Breast epithelium (tissue), 3 donors: ENCODE measurements around the gene FCGR3A.

Experiments used
- CTCF ChIP-seq, 3 donors: fragments of 450-650 bp; IDR thresholded peaks; one replicate each; pipeline ENCODE4 v1.5.1; 2016 to 2017; ENCODE audit warnings: antibody characterized with exemption in 3 of 3, mild to moderate bottlenecking in 3 of 3, moderate library complexity in 3 of 3
- POLR2A ChIP-seq: fragments of 450-650 bp; IDR thresholded peaks from one replicate; pipeline ENCODE4 v1.6.1; 2016; ENCODE audit warnings: antibody characterized with exemption, mild to moderate bottlenecking, moderate library complexity
- POLR2AphosphoS5 ChIP-seq, 3 donors: sonication (generic); formaldehyde crosslinking; IDR thresholded peaks; one replicate each; pipeline ENCODE4 v1.6.1; 2017; ENCODE audit warnings: antibody characterized with exemption in 3 of 3

DNA sequence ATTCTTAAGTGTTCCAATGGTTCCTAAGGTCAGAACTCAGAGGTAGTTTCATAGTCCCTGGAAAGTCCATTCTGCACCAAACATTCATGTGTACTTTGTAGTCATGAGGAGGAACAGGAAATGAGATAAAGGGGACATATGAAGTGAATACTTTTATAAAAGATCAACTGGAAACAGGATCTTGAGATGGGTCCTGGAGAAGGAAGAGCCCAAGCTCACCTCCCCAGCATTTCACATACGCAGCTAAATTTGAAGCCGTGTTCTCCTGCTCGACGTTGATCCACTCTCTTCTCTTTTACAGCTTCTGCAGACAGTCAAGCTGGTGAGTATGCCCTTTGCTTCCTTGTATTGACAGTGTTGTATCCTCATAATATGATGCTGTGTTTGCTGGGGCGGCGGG is 43.9 kb downstream of the FCGR3A start:
- TF ChIP-seq CTCF (IDR thresholded peaks at IDR 0.05) (no peak), POLR2A (no peak), POLR2AphosphoS5 (IDR thresholded peaks at IDR 0.05) (no peak)
